HEK293T (cell line): ENCODE measurements around the gene ENKD1.

ENCODE experiments used
- CTCF ChIA-PET: fragments of 350-600 bp; formaldehyde crosslinking; extraction: SDS; loops from one replicate; lab custom pipeline; 2021; ENCODE audit warnings: antibody characterized with exemption, inconsistent platforms; lab: Yijun Ruan, JAX
- POLR2A ChIA-PET: fragments of 350-600 bp; formaldehyde crosslinking; extraction: SDS; loops from one replicate; lab custom pipeline; 2020; ENCODE audit warnings: antibody characterized with exemption, inconsistent platforms; lab: Yijun Ruan, JAX
- DNase-seq: peaks from one replicate; pipeline ENCODE4 v3.0.0; 2012; ENCODE audit warnings: mixed read lengths; ENCODE audit errors: extremely low spot score
- ARNT ChIP-seq: fragments of 450-650 bp; IDR thresholded peaks from 2 replicates; pipeline ENCODE4 v1.6.1; 2017; ENCODE audit warnings: mild to moderate bottlenecking
- CTBP1 ChIP-seq: fragments of 450-650 bp; IDR thresholded peaks from 2 replicates; pipeline ENCODE4 v1.6.1; 2016; ENCODE audit warnings: borderline replicate concordance
- FOXA1 ChIP-seq: fragments of 450-650 bp; IDR thresholded peaks from 2 replicates; pipeline ENCODE4 v1.6.1; 2016; ENCODE audit warnings: mild to moderate bottlenecking
- FOXK2 ChIP-seq: fragments of 450-650 bp; IDR thresholded peaks from 2 replicates; pipeline ENCODE4 v1.6.1; 2016; ENCODE audit warnings: mild to moderate bottlenecking
- FOXM1 ChIP-seq: fragments of 450-650 bp; IDR thresholded peaks from 2 replicates; pipeline ENCODE4 v1.6.1; 2017; ENCODE audit warnings: mild to moderate bottlenecking, borderline replicate concordance
- L3MBTL2 ChIP-seq: fragments of 450-650 bp; conservative IDR thresholded peaks from 2 replicates; pipeline ENCODE4 v1.6.1; 2016; ENCODE audit warnings: mild to moderate bottlenecking
- LEF1 ChIP-seq: fragments of 450-650 bp; IDR thresholded peaks from 2 replicates; pipeline ENCODE4 v1.6.1; 2017; ENCODE audit warnings: mild to moderate bottlenecking, borderline replicate concordance
- NFRKB ChIP-seq: fragments of 450-650 bp; IDR thresholded peaks from 2 replicates; pipeline ENCODE4 v1.6.1; 2016; ENCODE audit warnings: mild to moderate bottlenecking, moderate library complexity
- PKNOX1 ChIP-seq: fragments of 450-650 bp; IDR thresholded peaks from 2 replicates; pipeline ENCODE4 v1.6.1; 2016
- SP1 ChIP-seq: fragments of 450-650 bp; IDR thresholded peaks from 2 replicates; pipeline ENCODE4 v1.6.1; 2017
- SUZ12 ChIP-seq: fragments of 450-650 bp; IDR thresholded peaks from 2 replicates; pipeline ENCODE4 v1.6.1; 2016; ENCODE audit warnings: mild to moderate bottlenecking
- TARDBP ChIP-seq: fragments of 450-650 bp; IDR thresholded peaks from 2 replicates; pipeline ENCODE4 v1.6.1; 2016
- ZNF384 ChIP-seq: fragments of 450-650 bp; IDR thresholded peaks from 2 replicates; pipeline ENCODE4 v1.6.1; 2016

Gene ENKD1

GRCh38 chr16:67628216-67628615 lies 38.3 kb downstream of the ENKD1 start:
- POLR2A ChIA-PET = interaction anchor here (2.5 kb wide), 1 partner anchor 66 kb away, joined by 8 read pairs; the partner anchor contains the start of gene CTCF
- CTCF ChIA-PET = interaction anchor here (0.5 to 0.6 kb wide), 2 partner anchors 61 to 549 kb away, joined by 3 read pairs; no protein-coding TSS in a partner anchor
- DNase-seq = no peak
- no peak for TF ChIP-seq SP1
- TF ChIP-seq LEF1 = no peak
- TF ChIP-seq CTBP1 = no peak
- no peak for TF ChIP-seq ARNT
- no peak for TF ChIP-seq SUZ12
- TF ChIP-seq PKNOX1 = no peak
- TF ChIP-seq TARDBP = no peak
- TF ChIP-seq L3MBTL2 = no peak
- TF ChIP-seq FOXA1 = no peak

- CTCF ChIA-PET = interaction anchor here (0.7 to 1.7 kb wide), 6 partner anchors 13 to 1062 kb away, joined by 3 to 9 read pairs (median 4); partner anchors contain the start of gene CTCF
- DNase-seq = no peak
These were observed 52.7 kb downstream of the ENKD1 start for GRCh38 chr16:67613808-67614207.

More at GRCh38 chr16:67613808-67614207, 52.7 kb downstream of the ENKD1 start:
- POLR2A ChIA-PET = no interaction called here
- TF ChIP-seq LEF1 = no peak
- no peak for TF ChIP-seq SUZ12
- TF ChIP-seq ZNF384 = no peak
- TF ChIP-seq FOXA1 = no peak
- no peak for TF ChIP-seq FOXK2
- TF ChIP-seq FOXM1 = no peak
- TF ChIP-seq CTBP1 = no peak
- no peak for TF ChIP-seq NFRKB
- TF ChIP-seq PKNOX1 = no peak
- TF ChIP-seq TARDBP = no peak
